NCI-H526 treated with DMSO at 0.1 percent for 48 hours (cell line): Measurements from ENCODE around the gene TSPAN6.

Source experiments
- DNase-seq: peaks from one replicate; lab custom pipeline; 2025; lab: John Stamatoyannopoulos, UW

TSPAN6 gene

GRCh38 chrX:100636321-100636991, at the start of gene TSPAN6:
Gene TSPAN6, minus strand, starts transcription at chrX:100636806. Its CDS starts 112 bp downstream, at chrX:100636694.
- DNase-seq = peak; percentile 86

GRCh38 chrX:100685997-100686305, 49.3 kb upstream of the TSPAN6 start:
- no peak for DNase-seq

GRCh38 chrX:100685284-100685996, 48.8 kb upstream of the TSPAN6 start:
- DNase-seq = peak; percentile 51

GRCh38 chrX:100682939-100683338, 46.3 kb upstream of the TSPAN6 start:
- DNase-seq = no peak

- DNase-seq = no peak
These were observed 45.0 kb upstream of the TSPAN6 start for GRCh38 chrX:100681599-100681998.

- no peak for DNase-seq
These were observed 44.1 kb upstream of the TSPAN6 start for GRCh38 chrX:100680756-100681155.

GRCh38 chrX:100677611-100678181, 41.1 kb upstream of the TSPAN6 start:
- DNase-seq = no peak

GRCh38 chrX:100674705-100675104, 38.1 kb upstream of the TSPAN6 start:
- no peak for DNase-seq

- DNase-seq = no peak
These were observed 36.9 kb upstream of the TSPAN6 start for GRCh38 chrX:100673397-100673953.

GRCh38 chrX:100672966-100673365, 36.4 kb upstream of the TSPAN6 start:
- DNase-seq = no peak

GRCh38 chrX:100663642-100664041, 27.0 kb upstream of the TSPAN6 start:
- no peak for DNase-seq

GRCh38 chrX:100662796-100663195, 26.2 kb upstream of the TSPAN6 start:
- no peak for DNase-seq

- no peak for DNase-seq
These were observed 25.6 kb upstream of the TSPAN6 start for GRCh38 chrX:100662170-100662569.

GRCh38 chrX:100659431-100660137, 23.0 kb upstream of the TSPAN6 start:
- DNase-seq = no peak

GRCh38 chrX:100658941-100659381, 22.4 kb upstream of the TSPAN6 start:
- no peak for DNase-seq

- peak; percentile 3 for DNase-seq
These were observed 17.7 kb upstream of the TSPAN6 start for GRCh38 chrX:100654261-100654660.

- no peak for DNase-seq
These were observed 15.7 kb upstream of the TSPAN6 start for GRCh38 chrX:100652266-100652665.

- DNase-seq = no peak
These were observed 14.2 kb upstream of the TSPAN6 start for GRCh38 chrX:100650841-100651240.

- DNase-seq = no peak
These were observed 13.1 kb upstream of the TSPAN6 start for GRCh38 chrX:100649550-100650356.

GRCh38 chrX:100648458-100649417, 12.1 kb upstream of the TSPAN6 start:
- no peak for DNase-seq
